T-helper 1 cell (primary cell): ENCODE results near the gene DOK1.
"Not testable (repeated sequence)": the region's sequence is repeated elsewhere in the genome, so short reads cannot be mapped to it uniquely, and the experiment has no call there.

ENCODE experiments used
- DNase-seq, 5 donors: peaks; one replicate each; pipeline ENCODE4 v3.0.0-alpha.2; 2012 to 2020

DOK1 gene

DNA sequence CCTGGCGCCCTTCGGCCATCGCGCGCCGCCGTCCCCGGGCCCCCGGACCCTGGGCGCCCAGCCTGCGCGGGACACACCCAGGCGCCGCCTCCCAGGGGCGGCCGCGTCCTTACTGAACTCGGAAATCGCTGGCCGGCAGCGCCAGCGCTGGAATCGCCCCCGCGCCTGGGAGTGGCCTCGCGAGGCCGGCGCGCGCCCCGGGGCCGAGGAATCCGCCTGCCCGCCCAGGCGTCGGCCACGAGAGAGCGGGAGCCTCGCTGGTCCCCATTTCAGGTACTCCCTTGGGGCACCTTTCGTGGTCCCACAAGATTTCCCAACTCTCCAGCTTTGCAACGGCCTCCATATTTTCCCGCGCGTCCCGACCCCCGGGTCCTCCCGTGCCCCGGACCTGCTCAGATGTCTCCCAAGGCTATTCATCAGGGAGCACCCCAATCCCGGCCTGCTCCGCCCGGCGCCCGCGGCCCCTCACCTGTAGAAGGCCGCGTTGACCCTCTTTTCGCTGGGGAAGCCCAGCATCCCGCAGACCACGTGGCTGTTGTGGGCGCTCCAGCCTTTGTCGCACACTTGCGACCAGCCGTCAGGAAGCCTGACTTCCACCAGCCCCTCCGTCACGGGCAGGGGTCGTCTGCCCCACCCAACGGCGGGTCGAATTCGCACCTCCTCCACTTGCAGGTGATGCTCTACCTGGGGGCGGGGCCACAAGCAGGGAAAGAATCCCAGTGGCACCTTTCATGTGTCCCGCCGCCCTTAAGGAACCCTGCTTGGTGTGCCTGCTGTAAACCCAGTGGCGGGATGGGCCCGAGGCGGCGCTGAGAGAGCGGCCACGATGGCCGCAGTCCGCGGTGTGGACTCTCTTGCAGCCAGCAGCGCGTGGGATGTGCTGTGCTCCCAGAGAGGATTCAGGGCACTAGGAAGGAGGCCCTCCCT is 5.4 kb upstream of the DOK1 start:
- DNase-seq, result no peak

DNA sequence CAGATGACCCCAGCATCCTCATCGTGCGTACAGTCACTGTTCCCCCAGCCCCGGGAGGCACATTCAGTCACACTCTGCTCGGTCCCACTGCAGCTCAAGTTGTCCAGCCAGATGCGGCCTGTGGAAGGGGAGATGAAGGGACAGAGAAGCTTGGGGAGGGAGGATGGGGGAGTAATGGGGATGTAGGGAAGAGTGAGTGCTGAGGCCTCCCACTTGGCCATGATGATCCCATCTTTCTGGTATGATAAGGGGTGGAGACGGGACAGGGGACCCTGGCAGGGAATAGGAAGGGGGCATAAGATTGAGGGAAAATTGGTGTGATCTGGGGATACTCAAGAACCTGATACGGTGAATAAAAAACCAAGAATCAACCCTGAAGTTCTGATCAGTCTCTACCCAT is 4.3 kb upstream of the DOK1 start:
- no peak for DNase-seq

- no peak for DNase-seq
These were observed 3.0 kb upstream of the DOK1 start for GRCh38 chr2:74551530-74551929.

- no peak for DNase-seq
These were observed 2.3 kb upstream of the DOK1 start for GRCh38 chr2:74551942-74552913.

- DNase-seq, result no peak
These were observed 1.4 kb upstream of the DOK1 start for GRCh38 chr2:74552914-74553811.

DNA sequence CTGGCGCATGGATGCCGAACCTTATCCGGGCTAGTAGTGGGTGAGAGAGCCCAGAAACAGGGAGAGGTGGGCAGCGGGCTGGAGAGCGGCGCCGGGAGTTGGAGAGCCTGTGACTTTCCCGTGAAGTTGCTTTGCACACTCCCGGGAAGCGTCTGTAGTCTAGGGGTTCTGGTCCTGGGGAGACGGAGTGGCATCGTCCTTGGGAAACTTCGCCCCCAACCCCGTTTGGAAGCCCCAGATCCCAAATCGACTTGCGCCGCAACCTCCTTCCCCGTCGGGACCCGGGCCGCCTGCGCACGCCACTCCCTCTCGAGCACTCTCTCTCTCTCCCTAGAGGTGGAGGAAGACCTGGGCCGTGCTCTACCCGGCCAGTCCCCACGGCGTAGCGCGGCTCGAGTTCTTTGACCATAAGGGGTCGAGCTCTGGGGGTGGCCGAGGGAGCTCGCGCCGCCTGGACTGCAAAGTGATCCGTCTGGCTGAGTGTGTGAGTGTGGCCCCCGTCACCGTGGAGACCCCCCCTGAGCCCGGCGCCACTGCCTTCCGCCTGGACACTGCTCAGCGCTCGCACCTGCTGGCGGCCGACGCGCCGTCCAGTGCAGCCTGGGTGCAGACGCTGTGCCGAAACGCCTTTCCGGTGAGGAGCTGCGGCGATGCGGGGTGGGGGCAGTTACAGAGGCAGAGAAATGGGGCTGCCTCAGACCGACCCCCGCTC is 456 bp downstream of the DOK1 start:
- peak in 3 of 5 donors; percentile 24 to 47 (median 32) for DNase-seq

- no peak for DNase-seq
These were observed 1.1 kb downstream of the DOK1 start for GRCh38 chr2:74555610-74556103.

DNA sequence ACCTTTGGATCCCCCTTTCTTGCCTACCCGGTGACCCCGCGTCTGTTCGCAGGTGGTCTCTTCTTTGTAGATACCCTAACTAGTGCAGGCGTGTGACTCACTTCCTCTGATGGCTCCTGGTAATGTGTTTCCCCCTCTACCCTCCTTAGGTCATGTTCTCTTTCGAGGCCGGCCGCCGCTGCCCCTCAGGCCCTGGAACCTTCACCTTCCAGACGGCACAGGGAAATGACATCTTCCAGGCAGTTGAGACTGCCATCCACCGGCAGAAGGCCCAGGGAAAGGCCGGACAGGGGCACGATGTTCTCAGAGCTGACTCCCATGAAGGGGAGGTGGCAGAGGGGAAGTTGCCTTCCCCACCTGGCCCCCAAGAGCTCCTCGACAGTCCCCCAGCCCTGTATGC is 1.6 kb downstream of the DOK1 start:
- no peak for DNase-seq

GRCh38 chr2:74556831-74557370 is 2.4 kb downstream of the DOK1 start:
- DNase-seq, result no peak

DNA sequence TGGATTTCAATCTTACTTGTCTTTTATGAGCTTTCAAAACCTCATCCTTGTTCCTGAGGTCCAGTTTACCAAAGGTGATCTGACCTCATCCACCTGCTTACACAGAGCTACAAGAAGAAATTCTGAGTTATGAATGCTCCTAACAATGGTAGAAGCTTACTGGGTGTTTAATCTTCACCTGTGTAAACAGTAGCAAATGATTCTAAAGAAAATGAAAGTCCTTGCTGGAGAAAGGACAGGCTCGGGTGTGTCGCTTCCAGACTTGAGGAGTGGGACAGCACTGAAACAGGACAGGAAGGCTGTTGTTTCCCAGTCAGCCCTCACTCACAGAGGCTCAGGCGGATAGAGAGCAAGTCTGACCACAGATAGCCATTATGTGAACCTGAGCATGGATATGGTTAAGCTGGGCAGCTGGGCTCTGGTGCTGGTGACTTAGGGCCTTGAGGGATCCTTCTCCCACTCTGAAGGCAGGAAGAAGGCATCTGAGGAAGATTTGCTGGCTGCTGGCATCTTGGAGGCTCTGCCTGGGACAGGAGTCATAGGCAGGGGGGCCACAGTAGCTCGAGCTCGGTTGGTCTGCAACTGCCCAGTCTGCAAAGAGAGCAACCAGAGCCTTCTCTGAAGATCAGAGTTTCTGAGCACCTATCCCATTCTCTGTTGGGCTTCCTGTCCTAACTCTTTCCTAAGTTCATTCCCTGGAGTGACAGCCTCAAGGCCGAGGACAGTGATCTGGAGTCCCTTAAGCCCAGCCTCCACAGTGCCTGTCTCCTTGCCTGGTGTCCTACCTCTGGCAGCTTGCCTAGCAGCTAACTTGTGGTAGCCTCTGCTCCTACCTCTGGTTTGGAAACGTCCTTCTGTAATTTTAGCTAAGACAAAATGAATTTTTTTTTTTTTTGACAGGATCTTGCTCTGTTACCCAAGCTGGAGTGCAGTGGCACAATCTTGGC is 4.0 kb downstream of the DOK1 start:
- DNase-seq, result no peak

GRCh38 chr2:74559912-74560311 is 5.4 kb downstream of the DOK1 start:
- no peak for DNase-seq

- DNase-seq, result no peak
These were observed 6.1 kb downstream of the DOK1 start for GRCh38 chr2:74560591-74560990.

- not testable (repeated sequence) for DNase-seq
These were observed 6.5 kb downstream of the DOK1 start for GRCh38 chr2:74561022-74561421.

- no peak for DNase-seq
These were observed 7.7 kb downstream of the DOK1 start for GRCh38 chr2:74562126-74562775.

GRCh38 chr2:74564222-74564621 is 9.7 kb downstream of the DOK1 start:
- DNase-seq, result no peak

GRCh38 chr2:74566076-74566753 is 11.7 kb downstream of the DOK1 start:
- DNase-seq, result no peak

DNA sequence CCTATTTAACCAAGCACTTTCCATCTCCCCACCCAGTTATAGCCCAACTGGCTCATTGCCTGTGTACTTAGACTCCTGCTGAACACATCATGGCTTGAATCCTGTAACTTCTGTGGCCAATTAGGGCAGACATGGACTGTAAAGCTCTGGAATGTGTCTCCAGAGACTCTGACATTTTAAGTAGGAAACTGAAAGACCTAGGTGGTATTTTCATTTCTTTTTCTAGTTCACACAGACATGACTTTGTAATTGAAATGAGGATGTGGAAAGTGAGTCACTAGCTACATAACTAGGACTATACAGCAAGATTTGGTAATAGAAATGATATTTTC is 12.2 kb downstream of the DOK1 start:
- no peak for DNase-seq

DNA sequence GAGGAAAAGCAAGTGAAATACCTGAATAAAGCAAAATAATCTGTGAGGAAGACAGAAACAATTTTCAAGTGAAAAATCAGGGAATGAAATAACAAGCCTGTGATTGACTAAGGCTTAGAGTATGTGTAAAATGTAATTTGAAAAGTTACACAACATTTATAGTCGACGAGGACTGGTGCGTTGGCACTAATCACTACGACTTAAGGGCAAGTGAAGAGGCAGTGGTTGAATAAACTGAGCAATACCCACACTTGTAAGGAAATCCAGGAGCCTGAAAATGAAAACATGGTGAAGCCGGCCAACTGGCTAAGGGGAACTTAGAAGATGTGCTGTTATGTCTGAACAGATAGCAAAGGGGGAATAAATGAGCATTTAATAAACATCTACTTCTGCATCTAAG is 13.4 kb downstream of the DOK1 start:
- DNase-seq, result no peak

- no peak for DNase-seq
These were observed 15.2 kb downstream of the DOK1 start for GRCh38 chr2:74569686-74570085.
